T-helper 2 cell treated with Interferon-gamma antibody and Interleukin-4, amounts not matched to agents 5 μg/mL and 100 μg/mL, for 36 hours (primary cell): ENCODE measurements around the gene MTHFD2.

Experiments used
- DNase-seq: peaks from one replicate; pipeline ENCODE4 v3.0.0; 2021; ENCODE audit warnings: low spot score
- H3K27ac Mint-ChIP-seq: one replicate; pipeline ENCODE4 v1.8.0; 2021; ENCODE audit warnings: mild to moderate bottlenecking, mixed read lengths
- H3K27me3 Mint-ChIP-seq: one replicate; pipeline ENCODE4 v1.8.0; 2021; ENCODE audit warnings: low read depth, mixed read lengths
- H3K36me3 Mint-ChIP-seq: one replicate; pipeline ENCODE4 v1.8.0; 2021; ENCODE audit warnings: low read depth, mixed read lengths
- H3K4me1 Mint-ChIP-seq: one replicate; pipeline ENCODE4 v1.8.0; 2021; ENCODE audit warnings: low read depth, mixed read lengths
- H3K4me3 Mint-ChIP-seq: one replicate; pipeline ENCODE4 v1.8.0; 2022; ENCODE audit warnings: mild to moderate bottlenecking, moderate library complexity, mixed read lengths
- H3K9me3 Mint-ChIP-seq: one replicate; pipeline ENCODE4 v1.8.0; 2021; ENCODE audit warnings: mixed read lengths

Gene MTHFD2

DNA sequence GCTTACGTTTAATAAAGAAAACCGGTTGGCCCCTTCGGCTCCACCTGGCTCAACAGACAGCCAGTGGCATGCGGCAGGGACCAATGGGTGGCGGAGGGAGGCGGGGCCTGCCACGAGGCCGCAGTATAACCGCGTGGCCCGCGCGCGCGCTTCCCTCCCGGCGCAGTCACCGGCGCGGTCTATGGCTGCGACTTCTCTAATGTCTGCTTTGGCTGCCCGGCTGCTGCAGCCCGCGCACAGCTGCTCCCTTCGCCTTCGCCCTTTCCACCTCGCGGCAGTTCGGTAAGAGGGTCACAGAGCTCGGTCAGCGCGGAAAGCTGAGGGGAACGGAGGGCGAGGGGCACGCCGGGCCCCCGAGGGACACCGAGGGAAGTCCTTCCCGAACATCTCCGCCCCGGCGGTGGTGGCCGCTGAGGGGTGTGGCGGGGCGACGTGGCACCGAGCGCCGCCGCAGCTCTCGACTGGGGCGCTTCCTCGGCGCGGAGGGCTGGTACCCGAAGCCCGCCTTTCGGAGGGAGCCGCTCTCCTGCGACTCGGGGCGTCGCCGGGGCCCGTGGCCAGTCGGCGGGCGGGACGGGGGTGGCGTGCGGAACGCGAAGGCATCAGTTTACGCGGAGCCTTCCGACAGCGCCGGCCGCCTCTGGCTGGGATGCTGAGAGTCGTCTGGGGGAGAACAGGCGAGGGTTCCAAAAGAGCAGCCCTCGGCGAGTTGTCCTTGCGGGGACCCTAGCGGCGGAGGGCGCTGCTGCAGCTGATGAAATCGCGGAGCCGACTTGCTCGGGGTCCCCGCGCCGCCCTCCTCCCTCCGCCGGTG is at the start of gene MTHFD2:
Gene MTHFD2, plus strand, starts transcription at position 155 of the 814 bp plus-strand sequence. Its CDS starts 27 bp downstream, at position 182.
- H3K27me3 Mint-ChIP-seq = peaks cover 2% of the 10 kb centered on the region
- DNase-seq = peak; percentile 94
- peak within 1 kb of the TSS; percentile 99 for H3K4me3 Mint-ChIP-seq
- peak within 1 kb of the TSS; percentile 100 for H3K27ac Mint-ChIP-seq
- peaks cover 47% of the 10 kb centered on the region for H3K4me1 Mint-ChIP-seq
- H3K9me3 Mint-ChIP-seq = no peaks in the 10 kb centered on the region
- peaks cover 33% of the 10 kb centered on the region for H3K36me3 Mint-ChIP-seq

DNA sequence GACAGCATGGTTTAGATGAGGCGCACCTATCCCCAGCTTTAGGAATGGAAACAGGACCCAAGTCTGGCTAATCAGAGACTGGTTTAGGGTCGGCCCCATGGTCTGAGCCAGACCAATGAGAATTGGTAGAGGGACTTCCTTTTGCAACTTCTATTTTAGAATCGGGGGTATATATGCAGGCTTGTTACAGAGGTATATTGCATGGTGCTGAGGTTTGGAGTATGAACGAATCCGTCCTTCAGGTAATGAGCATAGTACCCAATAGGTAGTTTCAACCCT is 49.2 kb upstream of the MTHFD2 start:
- Mint-ChIP-seq H3K4me1 (peaks cover 2% of the 10 kb centered on the region), H3K9me3 (no peaks in the 10 kb centered on the region), H3K4me3 (peak overlapping the region; percentile 6), H3K36me3 (peaks cover 25% of the 10 kb centered on the region), H3K27me3 (no peaks in the 10 kb centered on the region), H3K27ac (no peak overlapping the region)
- DNase-seq = no peak

DNA sequence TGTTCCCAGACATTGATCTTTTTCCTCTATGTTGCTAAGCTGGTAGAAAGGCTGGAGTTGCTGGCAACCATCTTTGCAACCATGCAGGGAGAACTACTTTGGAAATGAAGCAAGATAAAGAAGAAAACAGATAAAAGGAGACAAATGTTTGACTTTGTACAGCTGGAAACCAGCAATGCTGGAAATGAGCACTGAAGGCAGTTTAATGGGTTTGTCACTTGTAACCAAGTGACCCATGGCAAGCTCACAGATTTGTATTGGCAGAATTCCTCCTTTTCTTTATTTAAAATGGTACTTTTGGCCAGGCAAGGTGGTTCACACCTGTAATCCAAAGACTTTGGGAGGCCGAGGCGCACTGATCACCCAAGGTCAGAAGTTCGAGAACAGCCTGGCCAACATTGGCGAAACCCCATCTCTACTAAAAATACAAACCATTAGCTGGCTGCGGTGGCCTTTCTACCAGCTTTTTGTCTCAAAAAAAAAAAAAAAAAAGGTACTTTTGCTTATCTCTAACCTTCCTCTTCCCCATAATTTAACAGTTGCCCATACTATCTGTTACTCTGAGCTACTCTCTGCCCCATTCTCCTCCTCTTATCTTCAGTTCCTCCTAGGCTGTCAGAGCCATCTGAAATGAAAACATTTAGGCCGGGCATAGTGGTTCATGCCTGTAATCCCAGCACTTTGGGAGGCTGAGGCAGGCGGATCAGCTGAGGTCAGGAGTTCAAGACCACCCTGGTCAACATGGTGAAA is 48.7 kb upstream of the MTHFD2 start:
- no peaks in the 10 kb centered on the region for H3K27me3 Mint-ChIP-seq
- no peak overlapping the region for H3K27ac Mint-ChIP-seq
- peak overlapping the region; percentile 6 for H3K4me3 Mint-ChIP-seq
- no peaks in the 10 kb centered on the region for H3K9me3 Mint-ChIP-seq
- H3K4me1 Mint-ChIP-seq = peaks cover 2% of the 10 kb centered on the region
- peaks cover 29% of the 10 kb centered on the region for H3K36me3 Mint-ChIP-seq
- no peak for DNase-seq

DNA sequence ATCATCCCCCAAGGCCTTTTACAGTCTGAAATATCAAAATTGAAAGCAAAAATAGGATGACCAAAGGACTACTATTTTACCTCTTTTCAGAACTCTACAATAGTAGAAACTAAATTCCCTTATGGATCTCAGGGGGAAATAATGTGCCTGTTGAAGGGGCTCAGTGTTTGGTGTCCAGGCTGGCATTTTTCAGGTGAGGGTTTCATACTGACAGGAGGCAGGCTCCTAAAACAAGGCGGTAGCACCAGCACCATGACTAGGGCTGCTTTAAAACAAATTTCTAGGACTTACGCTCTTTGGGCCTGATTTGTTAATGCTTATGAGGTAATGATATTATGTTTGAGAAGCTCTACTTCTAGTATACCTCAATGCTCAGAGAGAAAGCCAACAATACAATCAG is 45.5 kb upstream of the MTHFD2 start:
- no peaks in the 10 kb centered on the region for H3K9me3 Mint-ChIP-seq
- H3K36me3 Mint-ChIP-seq = peaks cover 54% of the 10 kb centered on the region

DNA sequence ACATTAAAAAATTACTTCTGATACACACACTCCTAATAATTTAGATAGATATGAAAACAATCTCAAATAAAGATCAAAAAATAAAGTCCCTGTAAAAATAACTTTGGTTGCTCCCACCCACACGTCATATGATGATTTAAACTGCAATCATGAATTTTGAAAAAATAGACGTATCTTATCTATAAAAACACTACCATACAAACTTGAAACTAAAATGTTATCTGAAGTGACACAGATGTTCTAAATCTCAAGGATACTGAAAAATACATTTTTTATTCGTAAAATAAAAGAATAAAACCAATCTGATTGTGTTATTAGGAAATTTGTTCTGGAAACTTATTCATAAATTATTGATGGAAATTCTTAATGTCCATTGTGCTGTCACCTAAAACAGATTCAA is 42.6 kb upstream of the MTHFD2 start:
- H3K4me1 Mint-ChIP-seq = peaks cover 2% of the 10 kb centered on the region
- no peak for DNase-seq
- H3K36me3 Mint-ChIP-seq = peaks cover 66% of the 10 kb centered on the region
- H3K27ac Mint-ChIP-seq = no peak overlapping the region
- H3K27me3 Mint-ChIP-seq = no peaks in the 10 kb centered on the region
- no peak overlapping the region for H3K4me3 Mint-ChIP-seq
- H3K9me3 Mint-ChIP-seq = no peaks in the 10 kb centered on the region

More for the DNA sequence above, 45.5 kb upstream of the MTHFD2 start:
- Mint-ChIP-seq H3K27ac (no peak overlapping the region), H3K4me1 (peaks cover 2% of the 10 kb centered on the region), H3K4me3 (no peak overlapping the region), H3K27me3 (no peaks in the 10 kb centered on the region)
- DNase-seq = no peak

DNA sequence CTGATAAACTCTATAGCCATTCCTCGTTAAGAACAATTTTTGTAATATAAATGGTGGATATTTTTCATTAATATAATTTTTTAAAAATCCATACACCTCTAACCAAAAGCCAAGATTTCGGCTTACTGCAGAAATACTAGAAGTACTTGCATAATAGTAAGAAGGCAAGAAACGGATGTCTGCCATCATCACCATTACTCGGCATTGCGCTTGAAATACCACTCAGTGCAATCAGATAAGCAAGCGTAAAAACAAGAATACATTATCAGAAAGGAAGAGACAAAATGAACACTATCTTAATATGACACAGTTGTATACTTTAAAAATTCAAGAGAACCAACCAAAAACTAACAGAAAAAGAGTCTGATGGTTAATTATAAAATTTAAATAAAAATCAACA is 35.5 kb upstream of the MTHFD2 start:
- H3K36me3 Mint-ChIP-seq = peaks cover 58% of the 10 kb centered on the region
- no peak for DNase-seq
- no peak overlapping the region for H3K4me3 Mint-ChIP-seq
- H3K27me3 Mint-ChIP-seq = no peaks in the 10 kb centered on the region
- H3K9me3 Mint-ChIP-seq = peaks cover 11% of the 10 kb centered on the region
- no peaks in the 10 kb centered on the region for H3K4me1 Mint-ChIP-seq
- H3K27ac Mint-ChIP-seq = no peak overlapping the region

DNA sequence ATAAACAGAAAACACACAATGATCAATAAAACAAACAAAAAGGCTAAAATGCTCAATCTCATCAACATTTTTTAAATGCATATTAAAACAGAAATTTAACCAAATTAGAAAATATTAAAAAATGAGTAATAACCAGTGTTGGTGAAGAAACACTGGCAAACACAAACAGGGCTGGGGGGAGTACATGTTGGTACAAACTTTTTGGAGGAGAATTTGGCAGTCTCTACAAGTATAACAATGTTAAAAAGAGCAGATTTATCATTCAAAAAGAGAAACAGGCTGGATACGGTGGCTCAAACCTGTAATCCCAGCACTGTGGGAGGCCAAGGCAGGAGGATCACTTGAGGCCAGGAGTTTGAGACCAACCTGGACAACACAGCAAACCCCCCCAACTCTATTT is 33.7 kb upstream of the MTHFD2 start:
- peaks cover 3% of the 10 kb centered on the region for H3K4me1 Mint-ChIP-seq
- no peak overlapping the region for H3K27ac Mint-ChIP-seq
- no peak overlapping the region for H3K4me3 Mint-ChIP-seq
- peaks cover 54% of the 10 kb centered on the region for H3K36me3 Mint-ChIP-seq
- no peaks in the 10 kb centered on the region for H3K27me3 Mint-ChIP-seq
- no peak for DNase-seq
- H3K9me3 Mint-ChIP-seq = peaks cover 11% of the 10 kb centered on the region

DNA sequence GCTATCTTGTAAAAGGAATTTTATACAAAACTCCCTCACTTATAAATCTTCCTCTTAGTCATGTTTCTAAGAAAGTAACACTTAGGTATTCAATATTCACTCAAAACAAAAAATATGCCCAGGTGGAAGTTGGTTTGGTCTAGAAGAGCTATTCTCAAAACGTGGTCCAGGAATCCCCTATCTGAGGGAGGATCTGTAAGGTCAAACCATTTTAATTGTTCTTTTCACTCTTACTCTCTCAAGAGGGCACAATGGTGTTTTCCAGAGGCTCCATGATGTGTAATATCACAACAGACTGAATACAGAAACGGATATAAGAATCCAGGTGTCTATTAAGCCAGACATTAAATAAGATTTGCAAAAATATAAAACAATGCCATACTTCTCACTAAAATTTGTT is 29.7 kb upstream of the MTHFD2 start:
- Mint-ChIP-seq H3K4me1 (peaks cover 14% of the 10 kb centered on the region), H3K9me3 (peaks cover 11% of the 10 kb centered on the region), H3K27ac (no peak overlapping the region), H3K4me3 (no peak overlapping the region), H3K36me3 (peaks cover 58% of the 10 kb centered on the region), H3K27me3 (no peaks in the 10 kb centered on the region)
- DNase-seq = no peak

DNA sequence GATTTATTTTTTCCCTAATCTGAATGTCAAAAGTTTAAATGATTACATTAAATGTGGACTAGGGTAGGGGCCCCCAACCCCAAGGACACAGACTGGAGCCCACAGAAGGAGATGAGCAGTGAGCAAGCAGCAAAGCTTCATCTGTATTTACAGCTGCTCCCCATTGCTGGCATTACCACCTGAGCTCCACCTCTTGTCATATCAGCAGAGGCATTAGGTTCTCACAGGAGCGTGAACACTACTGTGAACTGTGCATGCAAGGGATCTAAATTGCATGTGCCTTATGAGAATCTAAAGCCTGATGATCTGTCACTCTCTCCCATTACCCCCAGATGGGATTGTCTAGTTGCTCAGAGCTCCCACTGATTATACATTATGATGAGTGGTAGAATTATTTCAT is 23.5 kb upstream of the MTHFD2 start:
- no peaks in the 10 kb centered on the region for H3K27me3 Mint-ChIP-seq
- H3K27ac Mint-ChIP-seq = no peak overlapping the region
- no peaks in the 10 kb centered on the region for H3K9me3 Mint-ChIP-seq
- no peak for DNase-seq
- H3K4me1 Mint-ChIP-seq = peaks cover 42% of the 10 kb centered on the region
- peak overlapping the region; percentile 2 for H3K4me3 Mint-ChIP-seq
- H3K36me3 Mint-ChIP-seq = peaks cover 44% of the 10 kb centered on the region

DNA sequence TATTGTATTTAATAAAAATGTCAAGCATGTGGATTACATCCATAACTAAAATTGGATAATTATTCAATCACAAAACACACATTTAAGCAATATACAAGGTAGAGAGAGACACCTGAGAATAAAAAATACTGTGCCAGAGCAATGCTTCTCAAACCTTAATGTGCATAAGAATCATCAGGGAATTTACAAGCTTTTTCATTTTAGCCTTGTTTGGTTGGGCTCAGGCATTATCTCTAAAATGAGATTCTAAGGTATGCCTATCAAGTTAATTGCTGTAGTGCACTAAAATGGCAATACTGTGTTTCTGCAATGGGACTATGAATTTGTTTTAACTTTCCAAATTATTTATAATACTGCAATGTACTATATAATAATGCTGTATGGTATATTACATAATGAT is 20.7 kb upstream of the MTHFD2 start:
- no peaks in the 10 kb centered on the region for H3K27me3 Mint-ChIP-seq
- H3K36me3 Mint-ChIP-seq = peaks cover 29% of the 10 kb centered on the region
- H3K9me3 Mint-ChIP-seq = no peaks in the 10 kb centered on the region
- H3K27ac Mint-ChIP-seq = peak overlapping the region; percentile 83
- H3K4me1 Mint-ChIP-seq = peaks cover 43% of the 10 kb centered on the region
- DNase-seq = no peak
- peak overlapping the region; percentile 89 for H3K4me3 Mint-ChIP-seq

DNA sequence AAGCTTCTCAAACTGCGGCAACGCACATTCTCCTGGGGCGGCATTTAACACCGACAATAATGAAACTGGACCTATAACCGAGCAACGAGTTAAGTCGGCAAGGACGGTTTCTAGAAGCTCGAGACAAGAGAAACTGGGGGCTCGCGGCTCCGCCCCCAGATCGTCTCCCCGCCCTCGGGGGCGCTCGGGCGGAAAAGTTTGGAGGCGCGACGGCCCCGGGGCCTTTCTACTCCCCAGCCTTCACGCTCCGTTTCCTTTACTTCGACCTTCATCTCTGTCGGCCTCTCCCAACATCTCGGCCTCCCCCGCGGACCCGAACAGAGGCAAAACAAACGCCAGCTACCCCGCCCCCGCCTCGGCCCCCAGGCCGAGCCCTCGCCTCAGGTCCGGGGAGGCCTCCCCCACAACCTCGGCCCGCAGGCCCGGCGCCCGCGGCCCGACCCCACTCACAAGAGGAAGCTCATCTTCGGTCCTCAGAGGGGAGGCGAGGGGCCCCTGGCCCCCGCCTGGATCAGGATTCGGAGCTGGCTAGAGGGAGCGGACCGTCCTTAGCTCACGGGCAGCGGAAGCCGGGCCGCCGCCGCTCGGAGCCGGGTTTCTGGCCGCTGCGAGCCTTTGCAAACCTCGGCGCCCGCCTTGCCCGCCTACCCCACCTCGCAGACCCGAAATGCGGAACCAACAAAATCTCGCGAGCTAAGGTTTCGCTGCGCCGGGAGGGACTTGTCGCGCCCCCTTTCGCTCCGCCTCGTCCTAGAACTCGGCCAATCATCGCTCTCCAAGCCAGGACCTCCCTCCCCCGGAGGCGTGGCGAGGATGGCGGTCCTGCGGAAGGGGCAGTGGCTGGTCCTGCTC is 20.0 kb upstream of the MTHFD2 start, which contains the start of gene MOB1A:
Gene MOB1A, minus strand, starts transcription at position 669 of the 852 bp plus-strand sequence. Its CDS starts 205 bp downstream, at position 464.
- Mint-ChIP-seq H3K36me3 (peaks cover 26% of the 10 kb centered on the region), H3K9me3 (no peaks in the 10 kb centered on the region), H3K4me3 (peak within 1 kb of the TSS; percentile 89), H3K27ac (peak within 1 kb of the TSS; percentile 83), H3K4me1 (peaks cover 39% of the 10 kb centered on the region), H3K27me3 (no peaks in the 10 kb centered on the region)
- peak; percentile 97 for DNase-seq

DNA sequence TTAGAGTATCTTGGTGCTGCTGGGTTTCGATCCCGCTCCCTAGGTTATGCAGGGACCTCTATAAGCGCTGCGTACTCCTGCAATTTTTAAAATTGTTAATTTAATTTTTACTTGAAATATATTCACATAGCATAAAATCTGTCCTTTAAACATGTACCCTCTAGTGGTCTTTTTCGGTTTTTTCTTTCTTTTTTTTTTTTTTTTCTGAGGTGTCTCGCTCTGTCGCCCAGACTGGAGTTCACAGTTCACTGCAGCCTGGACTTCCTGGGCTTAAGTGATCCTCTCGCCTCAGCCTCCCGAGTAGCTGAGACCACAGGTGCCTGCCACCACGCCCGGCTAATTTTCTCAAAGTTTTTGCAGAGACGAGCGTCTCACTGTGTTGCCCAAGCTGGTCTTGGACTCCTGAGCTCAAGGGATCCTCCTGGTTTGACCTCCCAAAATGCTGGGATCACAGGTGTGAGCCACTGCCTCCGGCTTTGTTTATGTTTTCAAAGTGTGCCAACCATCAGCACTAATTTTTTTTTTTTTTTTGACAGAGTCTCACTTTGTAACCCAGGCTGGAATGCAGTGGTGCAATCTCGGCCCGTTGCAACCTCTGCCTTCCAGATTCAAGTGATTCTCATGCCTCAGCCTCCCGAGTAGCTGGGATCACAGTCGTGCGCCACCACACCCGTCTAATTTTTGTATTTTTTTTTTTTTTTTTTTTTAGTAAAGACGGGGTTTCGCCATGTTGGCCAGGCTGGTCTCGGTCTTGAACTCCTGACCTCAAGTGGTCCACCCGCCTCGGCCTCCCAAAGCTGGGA is 19.2 kb upstream of the MTHFD2 start:
- Mint-ChIP-seq H3K27me3 (no peaks in the 10 kb centered on the region), H3K4me3 (peak overlapping the region; percentile 89), H3K36me3 (peaks cover 23% of the 10 kb centered on the region), H3K4me1 (peaks cover 42% of the 10 kb centered on the region), H3K9me3 (no peaks in the 10 kb centered on the region), H3K27ac (peak overlapping the region; percentile 83)
- no peak for DNase-seq

DNA sequence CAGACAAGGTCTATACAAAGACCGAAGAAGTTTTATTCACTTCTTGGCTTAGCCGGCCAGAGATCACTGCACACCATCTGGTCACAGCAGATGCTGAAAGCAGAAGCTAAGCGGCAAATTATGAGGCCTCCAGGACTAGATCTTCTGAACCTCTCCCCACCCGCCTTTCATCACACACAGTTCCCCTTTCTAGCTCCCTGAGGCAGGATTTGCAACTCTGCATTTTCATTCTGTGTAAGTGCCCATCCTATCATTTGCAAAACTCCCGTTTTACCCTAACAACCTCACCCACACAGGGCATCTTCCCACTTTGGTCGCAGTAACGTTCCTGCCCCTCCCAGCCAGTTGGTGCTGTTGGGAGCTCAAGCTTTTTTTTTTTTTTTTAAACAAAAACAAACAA is 16.7 kb upstream of the MTHFD2 start:
- Mint-ChIP-seq H3K27me3 (no peaks in the 10 kb centered on the region), H3K36me3 (peaks cover 7% of the 10 kb centered on the region), H3K27ac (peak overlapping the region; percentile 39), H3K4me1 (peaks cover 28% of the 10 kb centered on the region), H3K4me3 (peak overlapping the region; percentile 43), H3K9me3 (no peaks in the 10 kb centered on the region)
- DNase-seq = no peak
